GM06990 (cell line): ENCODE measurements around the gene CALB2.

Source experiments
- DNase-seq: peaks from one replicate; pipeline ENCODE4 v3.0.0-alpha.2; 2011; ENCODE audit not compliant: insufficient read length; ENCODE audit errors: extremely low read depth
- H3K27me3 ChIP-seq: replicated peaks from 2 replicates; pipeline ENCODE4 v1.6.0; 2011; ENCODE audit warnings: low read length; ENCODE audit not compliant: control insufficient read depth, insufficient read depth
- H3K36me3 ChIP-seq: 2 replicates; pipeline ENCODE4 v1.5.1; 2011; ENCODE audit warnings: low read length; ENCODE audit not compliant: control insufficient read depth, insufficient read depth
- H3K4me3 ChIP-seq: replicated peaks from 2 replicates; pipeline ENCODE4 v1.5.1; 2011; ENCODE audit warnings: low read depth, mild to moderate bottlenecking, control low read depth, low read length
- TF ChIP-seq, protein P1 (sequence below): IDR thresholded peaks from 2 replicates; pipeline ENCODE4 v1.5.1; 2011; ENCODE audit warnings: low read length, control low read depth, mild to moderate bottlenecking, inconsistent platforms; ENCODE audit not compliant: insufficient read depth, poor library complexity, severe bottlenecking

The CALB2 gene

DNA sequence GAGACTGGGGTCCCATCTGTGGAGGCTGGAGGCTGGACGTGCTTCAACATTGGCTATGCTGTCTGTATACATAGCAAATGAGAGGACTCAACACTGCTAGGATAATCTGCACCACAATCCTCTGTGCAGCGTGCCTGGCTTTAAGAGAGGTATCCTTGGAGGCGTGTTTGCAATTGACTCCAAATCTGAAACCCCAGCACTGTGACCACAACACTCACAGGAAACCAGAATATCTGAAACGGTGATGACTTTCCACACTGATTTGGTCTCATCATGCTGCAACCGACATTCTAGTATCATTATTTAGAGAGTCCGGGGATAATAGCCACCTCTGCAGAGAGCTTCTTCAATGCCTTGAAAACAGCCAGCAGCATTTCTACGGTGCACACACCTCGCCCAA, 48.2 kb downstream of the CALB2 start:
- no peaks in the 10 kb centered on the region for H3K36me3 ChIP-seq
- H3K27me3 ChIP-seq, result peaks cover 3% of the 10 kb centered on the region
- H3K4me3 ChIP-seq, result no peak overlapping the region
- DNase-seq, result no peak
- TF ChIP-seq, protein P1, sequence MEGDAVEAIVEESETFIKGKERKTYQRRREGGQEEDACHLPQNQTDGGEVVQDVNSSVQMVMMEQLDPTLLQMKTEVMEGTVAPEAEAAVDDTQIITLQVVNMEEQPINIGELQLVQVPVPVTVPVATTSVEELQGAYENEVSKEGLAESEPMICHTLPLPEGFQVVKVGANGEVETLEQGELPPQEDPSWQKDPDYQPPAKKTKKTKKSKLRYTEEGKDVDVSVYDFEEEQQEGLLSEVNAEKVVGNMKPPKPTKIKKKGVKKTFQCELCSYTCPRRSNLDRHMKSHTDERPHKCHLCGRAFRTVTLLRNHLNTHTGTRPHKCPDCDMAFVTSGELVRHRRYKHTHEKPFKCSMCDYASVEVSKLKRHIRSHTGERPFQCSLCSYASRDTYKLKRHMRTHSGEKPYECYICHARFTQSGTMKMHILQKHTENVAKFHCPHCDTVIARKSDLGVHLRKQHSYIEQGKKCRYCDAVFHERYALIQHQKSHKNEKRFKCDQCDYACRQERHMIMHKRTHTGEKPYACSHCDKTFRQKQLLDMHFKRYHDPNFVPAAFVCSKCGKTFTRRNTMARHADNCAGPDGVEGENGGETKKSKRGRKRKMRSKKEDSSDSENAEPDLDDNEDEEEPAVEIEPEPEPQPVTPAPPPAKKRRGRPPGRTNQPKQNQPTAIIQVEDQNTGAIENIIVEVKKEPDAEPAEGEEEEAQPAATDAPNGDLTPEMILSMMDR, result no peak

DNA sequence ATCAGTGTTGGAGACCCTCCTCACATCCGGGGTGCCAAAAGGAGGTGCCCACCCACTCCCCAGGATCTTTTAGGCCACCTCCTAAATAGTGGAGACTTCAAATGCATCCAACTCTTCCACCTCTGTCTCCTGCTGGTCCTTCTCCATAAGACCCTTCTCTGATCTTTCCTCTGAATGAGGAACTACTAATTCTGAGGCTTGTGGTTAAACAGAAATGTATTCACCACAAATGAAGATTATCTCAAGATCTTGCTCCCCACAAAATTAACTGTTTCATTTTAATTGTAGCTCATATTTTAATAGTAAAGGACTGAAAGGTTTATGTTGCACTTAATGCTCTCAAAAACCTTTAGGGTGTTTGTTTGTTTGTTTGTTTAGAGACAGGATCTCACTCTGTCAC, 49.2 kb downstream of the CALB2 start:
- H3K36me3 ChIP-seq, result no peaks in the 10 kb centered on the region
- DNase-seq, result no peak
- H3K27me3 ChIP-seq, result peaks cover 3% of the 10 kb centered on the region
- H3K4me3 ChIP-seq, result no peak overlapping the region
- TF ChIP-seq, protein P1, result no peak

DNA sequence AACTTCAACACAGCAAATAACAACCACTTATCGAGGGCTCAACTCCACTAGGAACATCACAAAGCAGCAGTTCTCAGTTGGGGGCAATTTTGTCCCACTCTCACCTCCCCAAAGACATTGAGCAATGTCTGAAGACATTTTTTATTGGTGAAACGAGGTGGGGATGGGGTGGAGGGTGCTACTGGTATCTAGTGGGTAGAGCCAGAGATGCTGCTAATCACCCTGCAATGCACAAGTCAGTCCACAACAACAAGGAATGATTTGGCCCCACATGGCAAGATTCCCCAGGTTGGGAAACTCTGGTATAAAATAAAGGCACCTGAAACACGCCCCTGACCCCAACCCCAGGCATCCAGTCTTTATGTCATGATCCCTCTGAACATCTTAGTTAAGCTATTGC, 50.0 kb downstream of the CALB2 start:
- peaks cover 3% of the 10 kb centered on the region for H3K27me3 ChIP-seq
- H3K36me3 ChIP-seq, result no peaks in the 10 kb centered on the region
- TF ChIP-seq, protein P1, result no peak
- no peak for DNase-seq
- no peak overlapping the region for H3K4me3 ChIP-seq

DNA sequence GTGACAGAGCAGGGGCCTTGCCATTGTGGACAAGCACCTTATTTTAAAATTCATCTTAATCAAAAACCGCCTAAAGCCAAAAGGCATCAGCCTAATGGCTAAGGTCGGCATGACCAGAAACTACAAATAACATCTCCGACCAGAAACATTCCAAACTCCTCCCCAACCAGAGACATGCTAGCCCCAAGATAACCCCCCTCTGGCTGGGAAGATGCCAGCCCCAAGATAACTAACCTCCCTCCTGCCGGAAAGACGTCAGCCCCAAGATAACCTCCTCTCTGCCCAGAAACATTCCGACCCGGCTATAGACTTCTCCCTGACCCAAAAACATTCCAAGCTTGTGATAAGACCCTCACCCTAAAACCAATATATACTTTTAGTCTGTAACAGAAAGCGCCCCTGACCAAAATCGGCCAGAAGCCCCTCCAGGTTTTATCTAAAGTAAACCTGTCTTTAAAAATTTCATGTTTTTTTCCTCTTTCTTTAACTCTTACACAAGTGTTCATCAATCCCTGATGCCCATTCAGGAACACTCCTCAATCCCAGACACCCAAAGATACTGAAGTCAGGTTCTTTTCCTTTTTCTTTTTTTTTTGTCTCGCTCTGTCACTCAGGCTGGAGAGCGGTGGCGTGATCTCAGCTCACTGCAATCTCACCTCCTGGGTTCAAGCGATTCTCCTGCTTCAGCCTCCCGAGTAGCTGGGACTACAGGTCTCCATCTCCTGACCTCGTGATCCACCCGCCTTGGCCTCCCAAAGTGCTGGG, 50.7 kb downstream of the CALB2 start:
- H3K27me3 ChIP-seq, result peaks cover 3% of the 10 kb centered on the region
- no peak for DNase-seq
- no peaks in the 10 kb centered on the region for H3K36me3 ChIP-seq
- TF ChIP-seq, protein P1, result no peak
- no peak overlapping the region for H3K4me3 ChIP-seq

DNA sequence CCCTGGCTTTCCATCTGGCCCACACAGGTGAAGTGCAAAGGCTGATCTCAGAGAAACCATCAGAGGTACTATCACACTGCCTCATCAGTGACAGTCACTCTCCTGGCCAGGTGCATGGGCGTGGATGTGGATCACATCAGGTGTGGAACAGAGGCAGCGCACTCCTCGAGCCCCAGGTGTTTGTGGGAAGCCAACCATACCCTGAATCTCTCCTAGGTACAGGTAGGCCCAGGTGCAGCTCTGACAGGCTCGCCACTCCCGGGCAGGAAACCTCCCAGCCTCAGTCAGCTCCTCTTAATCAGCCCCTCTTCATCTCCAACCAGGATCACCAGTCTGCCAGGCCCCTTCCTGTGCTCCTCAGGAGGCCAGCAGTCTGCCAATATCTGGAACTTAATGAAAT, 51.6 kb downstream of the CALB2 start:
- Histone ChIP-seq H3K27me3 (peaks cover 3% of the 10 kb centered on the region), H3K36me3 (no peaks in the 10 kb centered on the region), H3K4me3 (no peak overlapping the region)
- DNase-seq, result no peak
- TF ChIP-seq, protein P1, result no peak
